ENCODE data around the gene KBTBD12.

DNA sequence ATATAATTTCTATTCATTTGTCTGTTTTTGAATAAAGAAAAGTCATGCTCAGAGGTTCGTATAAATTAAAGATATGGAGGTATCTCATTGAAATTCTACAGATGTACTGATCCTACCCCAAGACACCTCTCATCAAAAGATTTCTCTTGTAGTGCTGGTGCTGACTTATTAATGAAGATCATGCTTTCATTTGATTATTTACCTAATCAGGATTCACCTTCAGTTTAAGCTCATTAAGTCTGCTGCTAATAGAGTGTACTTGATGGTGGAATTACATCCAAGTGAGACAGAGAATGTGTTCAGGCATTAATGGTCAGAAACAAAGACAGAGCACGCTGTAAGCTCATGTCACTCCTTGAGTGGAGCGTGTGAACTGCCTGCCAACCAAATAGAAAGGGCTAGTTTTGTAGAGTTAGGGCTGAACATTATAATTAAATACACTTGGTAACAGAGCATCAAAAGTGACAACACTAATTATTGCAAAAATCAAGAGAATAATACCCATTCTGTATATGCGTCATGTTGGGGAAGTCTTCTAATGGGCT, 45.5 kb downstream of the KBTBD12 start:
- TF ChIP-seq, protein P1, sequence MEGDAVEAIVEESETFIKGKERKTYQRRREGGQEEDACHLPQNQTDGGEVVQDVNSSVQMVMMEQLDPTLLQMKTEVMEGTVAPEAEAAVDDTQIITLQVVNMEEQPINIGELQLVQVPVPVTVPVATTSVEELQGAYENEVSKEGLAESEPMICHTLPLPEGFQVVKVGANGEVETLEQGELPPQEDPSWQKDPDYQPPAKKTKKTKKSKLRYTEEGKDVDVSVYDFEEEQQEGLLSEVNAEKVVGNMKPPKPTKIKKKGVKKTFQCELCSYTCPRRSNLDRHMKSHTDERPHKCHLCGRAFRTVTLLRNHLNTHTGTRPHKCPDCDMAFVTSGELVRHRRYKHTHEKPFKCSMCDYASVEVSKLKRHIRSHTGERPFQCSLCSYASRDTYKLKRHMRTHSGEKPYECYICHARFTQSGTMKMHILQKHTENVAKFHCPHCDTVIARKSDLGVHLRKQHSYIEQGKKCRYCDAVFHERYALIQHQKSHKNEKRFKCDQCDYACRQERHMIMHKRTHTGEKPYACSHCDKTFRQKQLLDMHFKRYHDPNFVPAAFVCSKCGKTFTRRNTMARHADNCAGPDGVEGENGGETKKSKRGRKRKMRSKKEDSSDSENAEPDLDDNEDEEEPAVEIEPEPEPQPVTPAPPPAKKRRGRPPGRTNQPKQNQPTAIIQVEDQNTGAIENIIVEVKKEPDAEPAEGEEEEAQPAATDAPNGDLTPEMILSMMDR (IDR thresholded peaks at IDR 0.05 in 2 of 3, conservative IDR thresholded peaks at IDR 0.05 in 1 of 3; ENCODE audit: borderline replicate concordance in 1 of 3, insufficient read depth in 1 of 3, low read depth in 2 of 3, low read length in 2 of 3): no peak
- TF ChIP-seq EGR1 (IDR thresholded peaks at IDR 0.05; ENCODE audit: low read depth) (no peak), RAD21 (IDR thresholded peaks at IDR 0.05; ENCODE audit: low read depth) (no peak), POLR2AphosphoS5 (IDR thresholded peaks at IDR 0.05; ENCODE audit: low read depth, low read length) (no peak)

Data from HCT116 (cell line).